NK-92 (cell line): Measurements from ENCODE around the gene ROPN1L.
"Not testable (repeated sequence)": the region's sequence is repeated elsewhere in the genome, so short reads cannot be mapped to it uniquely, and the experiment has no call there.

ENCODE experiments used
- DNase-seq: peaks from one replicate; lab custom pipeline; 2025; ENCODE audit not compliant: unreplicated experiment; lab: John Stamatoyannopoulos, UW

The ROPN1L gene

GRCh38 chr5:10500669-10501068 lies 59.0 kb downstream of the ROPN1L start:
- DNase-seq = no peak

GRCh38 chr5:10501554-10502075 lies 59.9 kb downstream of the ROPN1L start:
- DNase-seq = no peak

- DNase-seq = no peak
Observed at GRCh38 chr5:10502130-10502529, 60.5 kb downstream of the ROPN1L start.

- no peak for DNase-seq
Observed at GRCh38 chr5:10502578-10502977, 60.9 kb downstream of the ROPN1L start.

- no peak for DNase-seq
Observed at GRCh38 chr5:10503321-10503720, 61.6 kb downstream of the ROPN1L start.

- no peak for DNase-seq
Observed at GRCh38 chr5:10503997-10504793, 62.5 kb downstream of the ROPN1L start.

GRCh38 chr5:10505517-10506095 lies 63.9 kb downstream of the ROPN1L start:
- no peak for DNase-seq

GRCh38 chr5:10506535-10506934 lies 64.9 kb downstream of the ROPN1L start:
- no peak for DNase-seq

- no peak for DNase-seq
Observed at GRCh38 chr5:10507575-10508096, 66.0 kb downstream of the ROPN1L start.

- DNase-seq = no peak
Observed at GRCh38 chr5:10509575-10509974, 67.9 kb downstream of the ROPN1L start.

- no peak for DNase-seq
Observed at GRCh38 chr5:10511741-10512640, 70.3 kb downstream of the ROPN1L start.

GRCh38 chr5:10513501-10514442 lies 72.1 kb downstream of the ROPN1L start:
- DNase-seq = no peak

GRCh38 chr5:10514572-10514971 lies 72.9 kb downstream of the ROPN1L start:
- DNase-seq = not testable (repeated sequence)
